Astrocyte (in vitro differentiated cells and primary cell): ENCODE measurements around the gene ELFN2.

Source experiments
- CTCF ChIP-seq: IDR thresholded peaks from 2 replicates; pipeline ENCODE4 v1.5.1; 2011; ENCODE audit warnings: low read depth, mild to moderate bottlenecking, inconsistent platforms, low read length, moderate library complexity; ENCODE audit not compliant: insufficient read depth
- EZH2 ChIP-seq: IDR thresholded peaks from 2 replicates; pipeline ENCODE4 v1.6.1; 2012; ENCODE audit warnings: mild to moderate bottlenecking, low read length, inconsistent platforms; ENCODE audit not compliant: insufficient read depth

GRCh38 chr22:37409031-37409430 is 18.2 kb downstream of the ELFN2 start:
- no peak for TF ChIP-seq CTCF
- no peak for TF ChIP-seq EZH2
